Neural cell (in vitro differentiated cells): ENCODE data around the gene SEC24D. TPM values are rescaled to one million over a fixed set of nuclear protein-coding genes. Genes with fewer than 3 reads are reported as not detected.

Source experiments
- H2AFZ ChIP-seq: fragments of 200-600, 300-800 bp; sonication (generic), shearing (Covaris generic); 2 replicates; pipeline ENCODE4 v1.6.0; 2014; ENCODE audit warnings: low read depth, mild to moderate bottlenecking, antibody characterized with exemption, low read length, moderate library complexity
- H3F3A ChIP-seq: fragments of 200-600 bp; shearing (Covaris generic); 2 replicates; pipeline ENCODE4 v1.6.1; 2016; ENCODE audit warnings: mild to moderate bottlenecking, moderate library complexity, mixed read lengths, antibody characterized with exemption, low read length; ENCODE audit not compliant: insufficient read depth, poor library complexity, severe bottlenecking
- H3K27ac ChIP-seq: fragments of 200-600, 300-800 bp; sonication (generic), shearing (Covaris generic); 2 replicates; pipeline ENCODE4 v1.5.1; 2014; ENCODE audit warnings: mild to moderate bottlenecking, low read length, moderate library complexity
- H3K27me3 ChIP-seq: fragments of 300-800, 200-600 bp; sonication (generic), shearing (Covaris generic); 2 replicates; pipeline ENCODE4 v1.6.0; 2014; ENCODE audit warnings: mild to moderate bottlenecking, low read depth, low read length, moderate library complexity; ENCODE audit not compliant: insufficient read depth
- H3K36me3 ChIP-seq: fragments of 300-800, 200-600 bp; sonication (generic), shearing (Covaris generic); 2 replicates; pipeline ENCODE4 v1.5.1; 2014; ENCODE audit warnings: mild to moderate bottlenecking, antibody characterized with exemption, low read length, moderate library complexity; ENCODE audit not compliant: insufficient read depth
- H3K4me2 ChIP-seq: fragments of 300-800, 200-600 bp; sonication (generic), shearing (Covaris generic); 2 replicates; pipeline ENCODE4 v1.6.0; 2014; ENCODE audit warnings: mild to moderate bottlenecking, low read length
- H3K4me3 ChIP-seq: fragments of 300-800, 200-600 bp; sonication (generic), shearing (Covaris generic); 2 replicates; pipeline ENCODE4 v1.5.1; 2014; ENCODE audit warnings: mild to moderate bottlenecking, low read length, moderate library complexity
- H3K79me2 ChIP-seq: fragments of 200-600 bp; shearing (Covaris generic); replicated peaks from 2 replicates; pipeline ENCODE4 v1.6.0; 2014; ENCODE audit warnings: mild to moderate bottlenecking, low read length, moderate library complexity; ENCODE audit not compliant: insufficient read depth
- H3K9ac ChIP-seq: fragments of 300-800, 200-600 bp; sonication (generic), shearing (Covaris generic); 2 replicates; pipeline ENCODE4 v1.6.1; 2016; ENCODE audit warnings: mild to moderate bottlenecking, low read length, mixed read lengths
- H3K9me2 ChIP-seq: fragments of 200-600 bp; shearing (Covaris generic); 2 replicates; pipeline ENCODE4 v1.6.1; 2016; ENCODE audit warnings: mild to moderate bottlenecking, low read length, mixed read lengths; ENCODE audit not compliant: insufficient read depth
- H3K9me3 ChIP-seq: fragments of 200-600, 300-800 bp; sonication (generic), shearing (Covaris generic); 2 replicates; pipeline ENCODE4 v1.6.1; 2016; ENCODE audit warnings: mild to moderate bottlenecking, mixed run types, low read length, moderate library complexity, mixed read lengths
- H4K20me1 ChIP-seq: fragments of 200-600 bp; shearing (Covaris generic); 2 replicates; pipeline ENCODE4 v1.6.1; 2016; ENCODE audit warnings: mild to moderate bottlenecking, mixed run types; ENCODE audit not compliant: insufficient read depth
- CTCF ChIP-seq: fragments of 450-650 bp; IDR thresholded peaks from 2 replicates; pipeline ENCODE4 v1.5.1; 2014; ENCODE audit warnings: antibody characterized with exemption, mild to moderate bottlenecking, moderate library complexity; ENCODE audit not compliant: poor library complexity, severe bottlenecking
- EP300 ChIP-seq: fragments of 450-650 bp; conservative IDR thresholded peaks from 2 replicates; pipeline ENCODE4 v1.6.1; 2014; ENCODE audit warnings: antibody characterized with exemption, mild to moderate bottlenecking, moderate library complexity; ENCODE audit not compliant: poor library complexity, severe bottlenecking
- EZH2 ChIP-seq: fragments of 200-600, 300-800 bp; shearing (Covaris generic), sonication (generic); IDR thresholded peaks from 2 replicates; pipeline ENCODE4 v1.6.1; 2014; ENCODE audit warnings: antibody characterized with exemption, low read length, borderline replicate concordance, mild to moderate bottlenecking; ENCODE audit not compliant: insufficient read depth, poor library complexity, severe bottlenecking
- MXI1 ChIP-seq: fragments of 450-650 bp; conservative IDR thresholded peaks from 2 replicates; pipeline ENCODE4 v1.6.1; 2014; ENCODE audit warnings: antibody characterized with exemption, mild to moderate bottlenecking; ENCODE audit not compliant: poor library complexity, severe bottlenecking
- POLR2AphosphoS5 ChIP-seq: IDR thresholded peaks from 2 replicates; pipeline ENCODE4 v1.6.1; 2012
- RAD21 ChIP-seq: fragments of 450-650 bp; conservative IDR thresholded peaks from 2 replicates; pipeline ENCODE4 v1.6.1; 2014; ENCODE audit warnings: antibody characterized with exemption, mild to moderate bottlenecking, moderate library complexity
- REST ChIP-seq: IDR thresholded peaks from 2 replicates; pipeline ENCODE4 v1.6.1; 2012; ENCODE audit warnings: borderline replicate concordance
- SMC3 ChIP-seq: fragments of 450-650 bp; conservative IDR thresholded peaks from 2 replicates; pipeline ENCODE4 v1.6.1; 2014; ENCODE audit warnings: antibody characterized with exemption, mild to moderate bottlenecking, moderate library complexity; ENCODE audit not compliant: poor library complexity
- TAF1 ChIP-seq: IDR thresholded peaks from 2 replicates; pipeline ENCODE4 v1.6.1; 2012; ENCODE audit warnings: low read depth
- polyA plus RNA-seq: library from polyadenylated mRNA; depleted of rRNA; stranded (reverse); fragments of >200 nt; gene quantifications from 2 replicates; pipeline ENCODE4 v1.2.3, GENCODE V29; 2014

SEC24D gene
- polyA plus RNA-seq, 1 donor from 2014 or later: 7.8 TPM

DNA sequence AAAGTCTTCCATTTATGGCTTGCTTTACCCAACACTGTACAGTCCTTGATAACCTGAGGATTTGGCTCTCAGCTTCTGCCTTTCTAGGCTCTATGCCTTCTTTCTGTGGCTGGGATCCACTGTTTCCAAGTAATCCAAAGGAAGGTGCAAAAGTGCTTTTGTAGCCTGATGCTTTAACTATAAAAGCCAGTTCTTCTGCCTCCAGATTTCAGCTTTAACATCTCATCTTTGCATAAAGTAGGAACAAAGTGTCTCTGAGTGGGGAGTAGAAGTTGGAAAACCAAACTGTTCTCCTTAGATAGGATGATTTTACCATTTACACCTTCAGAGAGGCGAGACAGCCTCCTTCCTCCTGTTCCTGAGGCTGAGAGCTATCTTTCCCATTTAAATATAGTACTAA lies 11.1 kb upstream of the SEC24D start:
- Histone ChIP-seq H3K4me3 (no peak overlapping the region), H3K9me2 (no peaks in the 10 kb centered on the region), H3K9me3 (no peaks in the 10 kb centered on the region), H3K4me2 (no peak overlapping the region), H3K36me3 (no peaks in the 10 kb centered on the region), H3K27ac (no peak overlapping the region), H3K79me2 (no peaks in the 10 kb centered on the region), H3K9ac (no peak overlapping the region), H3K27me3 (no peaks in the 10 kb centered on the region), H3F3A (no peaks in the 10 kb centered on the region), H2AFZ (no peak overlapping the region), H4K20me1 (no peaks in the 10 kb centered on the region)
- no peak for TF ChIP-seq CTCF
- no peak for TF ChIP-seq MXI1
- no peak for TF ChIP-seq TAF1
- TF ChIP-seq REST: no peak
- no peak for TF ChIP-seq SMC3
- no peak for TF ChIP-seq EZH2
- TF ChIP-seq EP300: no peak
- TF ChIP-seq RAD21: no peak

- Histone ChIP-seq H3K79me2 (no peaks in the 10 kb centered on the region), H3K9me3 (no peaks in the 10 kb centered on the region), H2AFZ (no peak overlapping the region), H3K27me3 (no peaks in the 10 kb centered on the region), H3K4me2 (no peak overlapping the region), H3K36me3 (no peaks in the 10 kb centered on the region), H3K9ac (no peak overlapping the region), H3F3A (no peaks in the 10 kb centered on the region), H3K27ac (no peak overlapping the region), H4K20me1 (no peaks in the 10 kb centered on the region), H3K4me3 (no peak overlapping the region), H3K9me2 (no peaks in the 10 kb centered on the region)
- TF ChIP-seq RAD21 (no peak), EZH2 (no peak), CTCF (no peak), EP300 (no peak), TAF1 (no peak), REST (no peak), MXI1 (no peak), POLR2AphosphoS5 (no peak), SMC3 (no peak)
Observed at GRCh38 chr4:118845552-118846050, 9.7 kb upstream of the SEC24D start.
